A549 (cell line): Measurements from ENCODE around the gene RFTN2. TPM values are rescaled to one million over a fixed set of nuclear protein-coding genes. Genes with fewer than 3 reads are reported as not detected.

Experiments used
- ATAC-seq, 2 experiments: fragments of 200-7000 bp in 1 of 2; fragments of >200 bp in 1 of 2; cut with Nextera tagmentation in 1 of 2; cut with Tn5 transposase in 1 of 2; 3 replicates each; pipeline versions ENCODE4 v1.8.0 to v1.9.1; 2018 to 2020; ENCODE audit warnings: mild to moderate bottlenecking in 1 of 2, moderate library complexity in 1 of 2
- CTCF ChIA-PET: fragments of 300-600 bp; sonication (Branson Sonifier 250); formaldehyde crosslinking; extraction: SDS; loops from one replicate; lab custom pipeline; 2021; ENCODE audit warnings: antibody characterized with exemption, inconsistent platforms; lab: Yijun Ruan, JAX
- POLR2A ChIA-PET: fragments of 350-600 bp; formaldehyde crosslinking; extraction: SDS; loops from one replicate; lab custom pipeline; 2021; ENCODE audit warnings: antibody characterized with exemption, inconsistent platforms; lab: Yijun Ruan, JAX
- DNase-seq, 2 experiments: peaks; one replicate each; pipeline versions ENCODE4 v3.0.0 to v3.0.0-alpha.2; 2011 to 2016; ENCODE audit warnings: low read depth in 1 of 2, low spot score in 1 of 2
- FAIRE-seq: peaks from 2 replicates; lab custom pipeline; 2011; peaks lifted over from hg19 to GRCh38; lab: Jason Lieb, UNC
- H3K27ac ChIP-seq, 2 experiments: fragments of >200 bp; sonication (Bioruptor Twin); formaldehyde crosslinking; 3 replicates each; pipeline ENCODE4 v1.5.1; 2016 to 2017
- H3K4me1 ChIP-seq: fragments of >200 bp; sonication (Bioruptor Twin); formaldehyde crosslinking; 3 replicates; pipeline ENCODE4 v1.6.1; 2016
- H3K4me2 ChIP-seq: fragments of >200 bp; sonication (Bioruptor Twin); formaldehyde crosslinking; 3 replicates; pipeline ENCODE4 v1.6.1; 2016
- H3K4me3 ChIP-seq: fragments of >200 bp; sonication (Bioruptor Twin); formaldehyde crosslinking; 3 replicates; pipeline ENCODE4 v1.5.1; 2016
- H3K9me3 ChIP-seq: fragments of >200 bp; sonication (Bioruptor Twin); formaldehyde crosslinking; 3 replicates; pipeline ENCODE4 v1.6.1; 2016
- BCL3 ChIP-seq: fragments of >200 bp; sonication (Bioruptor Twin); formaldehyde crosslinking; IDR thresholded peaks from 3 replicates; pipeline ENCODE4 v1.6.1; 2016
- BHLHE40 ChIP-seq: IDR thresholded peaks from 2 replicates; pipeline ENCODE4 v1.6.1; 2012; ENCODE audit warnings: low read depth, low read length, inconsistent platforms
- CEBPB ChIP-seq, 2 experiments: fragments of >200 bp in 1 of 2; sonication (Bioruptor Twin) in 1 of 2; formaldehyde crosslinking in 1 of 2; IDR thresholded peaks; 2 replicates each; pipeline ENCODE4 v1.6.1; 2012 to 2016
- CHD4 ChIP-seq: fragments of 200-600 bp; sonication (generic); IDR thresholded peaks from 2 replicates; pipeline ENCODE4 v1.6.1; 2016; ENCODE audit warnings: antibody characterized with exemption, mild to moderate bottlenecking, borderline replicate concordance
- CTCF ChIP-seq: fragments of >200 bp; sonication (Bioruptor Twin); formaldehyde crosslinking; IDR thresholded peaks from 3 replicates; pipeline ENCODE4 v1.5.1; 2016
- FOSL2 ChIP-seq, 2 experiments: fragments of 450-650 bp in 1 of 2; fragments of >200 bp in 1 of 2; sonication (Bioruptor Twin) in 1 of 2; formaldehyde crosslinking; IDR thresholded peaks; 2 replicates each; pipeline versions ENCODE4 v1.5.0 to v1.6.1; 2016 to 2020; ENCODE audit warnings: mild to moderate bottlenecking in 1 of 2, moderate library complexity in 1 of 2
- HDAC2 ChIP-seq: fragments of 200-600 bp; sonication (generic); IDR thresholded peaks from 2 replicates; pipeline ENCODE4 v1.6.1; 2016
- HMGXB4 ChIP-seq: fragments of 250-450 bp; sonication (Bioruptor Pico); IDR thresholded peaks from 2 replicates; pipeline ENCODE4 v1.5.0; 2021; ENCODE audit warnings: mild to moderate bottlenecking, moderate library complexity, borderline replicate concordance
- HOXA7 ChIP-seq: fragments of 250-450 bp; sonication (Bioruptor Pico); IDR thresholded peaks from 2 replicates; pipeline ENCODE4 v1.5.0; 2020; ENCODE audit warnings: mild to moderate bottlenecking, moderate library complexity
- HOXB13 ChIP-seq: fragments of 250-450 bp; sonication (Bioruptor Pico); IDR thresholded peaks from 2 replicates; pipeline ENCODE4 v1.5.0; 2020; ENCODE audit warnings: low read depth, mild to moderate bottlenecking, moderate library complexity
- HOXB5 ChIP-seq: fragments of 250-450 bp; sonication (Bioruptor Pico); IDR thresholded peaks from 2 replicates; pipeline ENCODE4 v1.5.0; 2020; ENCODE audit warnings: mild to moderate bottlenecking, moderate library complexity
- MAZ ChIP-seq: fragments of 150-350 bp; IDR thresholded peaks from 2 replicates; pipeline ENCODE4 v1.6.1; 2014; ENCODE audit warnings: antibody characterized with exemption, low read depth, low read length, borderline replicate concordance
- PBX3 ChIP-seq: IDR thresholded peaks from 2 replicates; pipeline ENCODE4 v1.6.1; 2012
- PHF8 ChIP-seq: fragments of 200-600 bp; sonication (generic); IDR thresholded peaks from 2 replicates; pipeline ENCODE4 v1.6.1; 2016; ENCODE audit warnings: low read depth, mild to moderate bottlenecking, antibody characterized with exemption, moderate library complexity, borderline replicate concordance
- POLR2AphosphoS2 ChIP-seq: conservative IDR thresholded peaks from 2 replicates; pipeline ENCODE4 v1.6.1; 2012; ENCODE audit warnings: low read length, improper control_type of control experiment, inconsistent platforms
- SMC3 ChIP-seq: fragments of >200 bp; sonication (Bioruptor Twin); formaldehyde crosslinking; IDR thresholded peaks from 3 replicates; pipeline ENCODE4 v1.6.1; 2018; ENCODE audit warnings: inconsistent platforms
- SREBF2 ChIP-seq: fragments of 450-650 bp; IDR thresholded peaks from 2 replicates; pipeline ENCODE4 v1.6.1; 2014; ENCODE audit warnings: mild to moderate bottlenecking, moderate library complexity
- ZSCAN20 ChIP-seq: fragments of 250-450 bp; sonication (Bioruptor Pico); IDR thresholded peaks from 2 replicates; pipeline ENCODE4 v1.8.0; 2022; ENCODE audit warnings: mild to moderate bottlenecking, moderate library complexity
- WGBS: methylation state at CpG from one replicate; pipeline ENCODE4 v1.1.6; 2017; ENCODE audit errors: missing lambda C conversion rate; 5-methylcytosine and 5-hydroxymethylcytosine counted together
- polyA plus RNA-seq, 4 experiments: library from polyadenylated mRNA; depleted of rRNA in 3 of 4; stranded (reverse); fragments of >200 nt; fragmentation: RNase III in 1 of 4; extraction: RNeasy Plus Mini Kit Qiagen cat#74134 plus additional on column Dnase treatment in 1 of 4; gene quantifications; 2 replicates in 3 of 4; 3 replicates in 1 of 4; pipeline ENCODE4 v1.2.3, GENCODE V29; 2011 to 2017

Gene RFTN2
- polyA plus RNA-seq, 2 of the 4 experiments (the other 2 are of a cell fraction): 0.03 to 0.17 TPM

GRCh38 chr2:197613509-197613987 lies 61.8 kb downstream of the RFTN2 start (continued):
- TF ChIP-seq HOXB5 (CRISPR knock-in tag) (no peak), PHF8 (no peak), BHLHE40 (no peak), SMC3 (peak; percentile 13; the same call in 1 of the 3 replicates), CTCF (no peak), POLR2AphosphoS2 (no peak), MAZ (no peak), HDAC2 (no peak)

- CTCF ChIA-PET: no interaction called here
Measured at GRCh38 chr2:197606180-197606579, 69.2 kb downstream of the RFTN2 start.

GRCh38 chr2:197604117-197604860 lies 71.1 kb downstream of the RFTN2 start:
- Histone ChIP-seq H3K9me3 (no peaks in the 10 kb centered on the region), H3K4me2 (no peak overlapping the region), H3K4me1 (peaks cover 5% of the 10 kb centered on the region; the same call in 1 of the 3 replicates), H3K27ac (no peak overlapping the region), H3K4me3 (no peak overlapping the region)
- ChIA-PET CTCF (no interaction called here), POLR2A (no interaction called here)
- WGBS: 70% methylated on average over 1 of the region's 1 CpG
- DNase-seq (no peak), FAIRE-seq (no peak), ATAC-seq (no peak)
- TF ChIP-seq CHD4 (no peak), BCL3 (no peak), SREBF2 (no peak), HOXB13 (CRISPR knock-in tag) (no peak), PBX3 (no peak)

More at GRCh38 chr2:197606180-197606579, 69.2 kb downstream of the RFTN2 start:
- Histone ChIP-seq H3K4me2 (no peak overlapping the region), H3K4me1 (no peaks in the 10 kb centered on the region), H3K4me3 (no peak overlapping the region), H3K27ac (no peak overlapping the region), H3K9me3 (no peaks in the 10 kb centered on the region)
- FAIRE-seq (no peak), ATAC-seq (no peak), DNase-seq (no peak)
- 51% methylated on average over 2 of the region's 2 CpGs for WGBS
- no peak for TF ChIP-seq CEBPB (IDR thresholded peaks at IDR 0.05)
- TF ChIP-seq SMC3: no peak
- TF ChIP-seq HMGXB4 (CRISPR knock-in tag): no peak
- no peak for TF ChIP-seq HOXA7
- no peak for TF ChIP-seq FOSL2 (IDR thresholded peaks at IDR 0.05)
- no peak for TF ChIP-seq FOSL2 (CRISPR knock-in tag; IDR thresholded peaks at IDR 0.05)
- TF ChIP-seq BCL3: no peak
- TF ChIP-seq ZSCAN20 (CRISPR knock-in tag): no peak
- TF ChIP-seq MAZ: no peak
- TF ChIP-seq SREBF2: no peak
- POLR2A ChIA-PET: interaction anchor here (0.6 kb wide), 1 partner anchor 71 kb away, joined by 7 read pairs; no protein-coding TSS in a partner anchor
